ENCODE measurements around the gene LIPJ.

DNA sequence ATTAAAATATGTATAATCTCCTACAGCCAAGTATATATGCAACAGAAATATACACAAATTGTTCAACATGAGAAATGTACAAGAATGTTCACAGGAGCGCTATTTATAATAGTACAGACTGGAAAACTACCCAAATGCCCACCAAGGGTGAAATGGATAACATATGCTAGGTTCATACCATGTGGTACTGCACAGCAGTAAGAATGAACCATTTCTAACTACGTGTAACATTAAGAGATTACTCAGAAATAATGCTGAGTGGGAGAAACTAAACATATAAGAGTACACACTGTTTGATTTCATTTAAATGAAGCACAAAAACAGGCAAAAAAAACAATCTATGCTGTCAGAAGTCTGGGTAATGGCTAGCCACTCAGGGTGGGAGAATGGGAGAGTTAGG, 49.2 kb upstream of the LIPJ start:
- TF ChIP-seq, protein P1, sequence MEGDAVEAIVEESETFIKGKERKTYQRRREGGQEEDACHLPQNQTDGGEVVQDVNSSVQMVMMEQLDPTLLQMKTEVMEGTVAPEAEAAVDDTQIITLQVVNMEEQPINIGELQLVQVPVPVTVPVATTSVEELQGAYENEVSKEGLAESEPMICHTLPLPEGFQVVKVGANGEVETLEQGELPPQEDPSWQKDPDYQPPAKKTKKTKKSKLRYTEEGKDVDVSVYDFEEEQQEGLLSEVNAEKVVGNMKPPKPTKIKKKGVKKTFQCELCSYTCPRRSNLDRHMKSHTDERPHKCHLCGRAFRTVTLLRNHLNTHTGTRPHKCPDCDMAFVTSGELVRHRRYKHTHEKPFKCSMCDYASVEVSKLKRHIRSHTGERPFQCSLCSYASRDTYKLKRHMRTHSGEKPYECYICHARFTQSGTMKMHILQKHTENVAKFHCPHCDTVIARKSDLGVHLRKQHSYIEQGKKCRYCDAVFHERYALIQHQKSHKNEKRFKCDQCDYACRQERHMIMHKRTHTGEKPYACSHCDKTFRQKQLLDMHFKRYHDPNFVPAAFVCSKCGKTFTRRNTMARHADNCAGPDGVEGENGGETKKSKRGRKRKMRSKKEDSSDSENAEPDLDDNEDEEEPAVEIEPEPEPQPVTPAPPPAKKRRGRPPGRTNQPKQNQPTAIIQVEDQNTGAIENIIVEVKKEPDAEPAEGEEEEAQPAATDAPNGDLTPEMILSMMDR (IDR thresholded peaks at IDR 0.05) = no peak
- no peak for TF ChIP-seq POLR2AphosphoS5 (IDR thresholded peaks at IDR 0.05)

Data from upper lobe of left lung (tissue), 4 donors.